ENCODE measurements around the gene TRIM14.
"Not testable (repeated sequence)": the region's sequence is repeated elsewhere in the genome, so short reads cannot be mapped to it uniquely, and the experiment has no call there.

TRIM14 gene

DNA sequence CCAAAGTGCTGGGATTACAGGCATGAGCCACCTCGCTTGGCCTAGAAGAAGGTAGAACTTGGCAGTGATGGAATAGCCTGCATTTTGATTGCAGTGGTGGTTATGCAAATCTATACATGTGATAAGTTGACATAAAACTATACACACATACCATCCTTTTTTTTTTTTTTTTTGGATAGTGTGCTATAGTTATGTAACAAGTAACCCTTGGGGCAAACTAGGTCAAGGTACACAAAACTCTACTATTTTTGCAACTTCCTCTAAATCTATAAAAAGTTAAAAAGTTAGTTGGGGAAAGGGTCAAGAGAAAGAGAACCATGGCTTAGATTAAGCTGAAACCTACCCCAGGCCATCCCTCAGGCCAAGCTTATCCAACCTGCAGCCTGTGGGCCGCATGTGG, 11.1 kb downstream of the TRIM14 start:
- no peak for DNase-seq

DNA sequence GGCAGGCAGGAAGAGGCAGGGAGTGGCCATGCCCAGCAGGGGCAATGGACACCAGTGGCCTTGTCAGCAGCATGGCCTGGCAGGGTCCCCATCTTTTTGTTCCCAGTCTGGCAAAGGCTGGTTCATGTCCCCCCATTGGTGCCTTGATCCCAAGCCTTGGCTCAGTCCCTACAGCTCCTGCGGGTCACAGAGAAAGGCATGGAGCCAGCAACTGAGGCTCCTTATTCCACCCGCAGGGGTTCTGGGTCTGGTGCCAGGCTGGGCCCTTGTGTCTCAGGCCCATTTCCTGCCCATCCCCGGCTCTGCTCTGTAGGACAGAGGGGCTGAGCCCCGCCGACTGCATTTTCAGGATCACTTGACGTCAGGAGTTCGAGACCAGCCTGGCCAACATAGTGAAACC, 14.0 kb downstream of the TRIM14 start:
- no peak for DNase-seq

DNA sequence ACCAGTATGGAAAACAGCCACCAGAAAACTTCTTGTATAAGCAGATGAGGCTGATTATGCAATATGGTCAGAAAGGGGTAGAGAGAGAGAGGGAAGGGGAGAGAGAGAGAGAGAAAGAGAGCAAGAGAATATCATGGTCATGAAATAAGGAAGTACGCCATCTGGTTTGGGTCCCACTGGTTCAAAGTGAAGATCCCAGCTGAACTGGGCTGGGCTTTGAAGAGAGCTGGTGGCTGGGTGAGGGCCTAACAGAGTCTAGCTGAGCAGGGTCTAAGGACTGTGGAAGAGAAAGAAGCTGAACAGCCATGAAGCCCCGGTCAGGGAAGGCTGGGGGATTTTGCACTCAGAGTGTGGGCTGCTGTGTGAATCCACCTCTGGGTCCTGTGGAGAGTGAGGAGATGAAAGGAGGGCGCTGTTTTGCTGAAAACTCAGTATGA, 14.6 kb downstream of the TRIM14 start:
- DNase-seq, result no peak

DNA sequence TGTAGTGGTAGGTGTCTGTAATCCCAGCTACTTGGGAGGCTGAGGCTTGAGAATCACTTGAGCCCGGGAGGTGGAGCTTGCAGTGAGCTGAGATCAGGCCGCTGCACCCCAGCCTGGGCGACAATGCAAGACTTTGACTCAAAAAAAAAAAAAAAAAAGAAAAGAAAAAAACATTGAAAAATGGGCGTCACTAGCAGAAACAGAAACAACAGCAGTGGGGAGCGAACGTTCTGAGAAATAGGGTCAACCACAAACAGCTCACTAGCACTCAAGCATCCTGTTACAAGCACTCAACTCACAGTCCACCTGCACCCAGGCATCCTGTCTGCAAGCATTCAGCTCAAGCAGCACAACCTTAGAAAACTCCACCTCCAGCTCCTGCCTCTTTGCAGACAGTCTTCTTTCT, 17.2 kb downstream of the TRIM14 start:
- DNase-seq, result no peak

DNA sequence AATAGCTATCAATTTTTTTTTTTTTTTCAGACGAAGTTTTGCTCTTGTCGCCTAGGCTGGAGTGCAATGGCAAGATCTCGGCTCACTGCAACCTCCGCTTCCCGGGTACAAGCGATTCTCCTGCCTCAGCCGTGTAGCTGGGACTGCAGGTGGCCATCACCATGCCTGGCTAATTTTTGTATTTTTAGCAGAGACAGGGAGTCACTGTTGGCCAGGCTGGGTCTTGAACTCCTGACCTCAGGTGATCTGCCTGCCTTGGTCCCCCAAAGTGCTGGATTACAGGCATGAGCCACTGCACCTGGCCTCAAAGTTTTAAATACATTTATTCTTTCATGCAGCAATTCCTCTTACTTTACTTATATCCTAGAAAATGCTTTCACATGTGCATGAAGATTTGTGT, 17.6 kb downstream of the TRIM14 start:
- no peak for DNase-seq

DNA sequence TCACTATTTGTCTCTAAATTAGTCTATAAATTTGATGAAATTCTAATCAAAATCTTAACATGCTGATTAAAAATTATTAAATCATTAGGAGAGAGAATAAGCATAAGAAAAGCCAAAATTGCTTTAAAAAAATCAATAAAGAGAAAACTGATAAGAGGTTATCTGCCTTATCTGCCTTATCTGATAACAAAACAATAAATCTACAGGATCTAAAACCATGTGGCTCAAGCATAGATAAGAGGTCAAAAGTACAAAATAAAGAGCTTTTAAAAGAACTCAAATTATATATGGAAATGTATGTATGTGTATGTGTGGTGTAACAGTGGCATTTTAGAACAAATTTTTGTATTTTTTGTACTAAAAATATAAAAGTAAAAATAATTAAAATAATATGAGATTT, 18.6 kb downstream of the TRIM14 start:
- DNase-seq, result no peak

DNA sequence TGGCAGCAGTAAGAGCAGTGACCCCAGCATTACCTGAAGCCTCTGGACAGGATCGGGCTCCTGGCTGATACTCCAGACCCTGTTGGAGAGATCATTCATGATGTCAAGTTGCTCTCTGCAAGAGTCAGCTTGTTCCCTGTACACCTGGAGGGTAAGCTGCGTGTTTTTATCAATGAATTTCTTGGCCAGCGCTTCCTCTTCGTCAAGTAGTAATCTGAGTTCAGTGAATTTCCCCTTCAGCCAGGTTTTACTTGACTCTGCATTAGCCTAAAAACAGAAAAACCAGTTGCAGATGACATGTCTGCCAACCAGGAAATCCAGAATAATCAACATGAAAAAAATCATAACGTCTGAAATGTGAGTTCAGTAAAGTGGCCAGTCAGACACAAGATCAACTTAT, 19.1 kb downstream of the TRIM14 start:
- DNase-seq, result no peak

DNA sequence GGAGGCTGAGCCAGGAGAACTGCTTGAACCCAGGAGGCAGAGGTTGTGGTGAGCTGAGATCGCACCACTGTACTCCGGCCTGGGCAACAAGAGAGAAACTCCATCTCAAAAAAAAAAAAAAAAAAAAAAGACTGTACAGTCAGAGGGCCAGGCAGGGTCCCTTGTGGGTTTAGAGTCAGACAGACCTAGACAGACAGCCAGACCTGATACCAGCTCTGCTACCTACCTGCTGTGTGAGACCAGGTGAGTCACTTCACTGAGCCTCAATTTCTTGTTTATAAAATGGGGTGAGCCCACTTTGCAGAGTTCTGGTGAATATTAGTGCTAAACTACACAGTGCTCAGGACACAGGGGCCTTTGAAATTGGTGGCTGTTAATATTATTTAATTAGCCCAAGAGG, 19.7 kb downstream of the TRIM14 start:
- no peak for DNase-seq

DNA sequence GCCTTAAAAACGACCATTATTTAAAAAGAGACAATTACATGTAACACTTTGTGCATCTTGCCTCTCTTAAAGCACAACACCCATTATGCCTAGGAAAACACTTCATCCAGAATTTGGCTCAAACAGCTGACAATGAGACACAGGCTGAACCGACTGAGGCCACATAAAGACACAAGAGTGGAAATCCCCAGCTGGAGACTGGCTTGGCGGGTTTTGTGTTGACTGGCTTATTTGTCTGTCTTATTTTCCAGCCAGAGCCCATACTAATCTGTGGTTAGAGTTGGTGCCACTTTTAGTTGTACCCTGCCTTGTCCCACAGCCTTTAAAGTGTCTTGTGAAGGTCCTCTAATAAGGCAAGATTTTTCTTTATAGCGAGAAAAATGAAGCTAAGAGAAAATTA, 21.2 kb downstream of the TRIM14 start:
- no peak for DNase-seq

DNA sequence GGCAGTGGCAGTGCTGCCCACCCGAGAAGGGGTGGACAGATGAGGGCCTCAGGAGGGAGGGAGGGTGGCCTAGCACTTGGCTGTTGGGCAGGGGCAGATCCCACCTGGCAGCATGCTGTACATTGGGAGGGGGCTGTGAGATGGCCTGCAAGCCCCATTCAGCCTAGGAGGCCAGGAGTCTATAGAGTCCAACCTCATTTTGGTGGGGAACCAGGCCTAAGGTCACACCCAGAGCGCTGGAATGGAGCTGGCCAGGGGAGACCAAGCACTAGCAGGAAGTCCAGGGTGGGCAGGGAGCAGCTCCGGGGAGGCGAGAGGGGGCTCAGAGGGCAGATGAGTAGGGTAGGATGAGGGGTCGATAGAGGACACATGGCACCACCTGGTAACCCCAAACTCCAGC, 22.9 kb downstream of the TRIM14 start:
- no peak for DNase-seq

DNA sequence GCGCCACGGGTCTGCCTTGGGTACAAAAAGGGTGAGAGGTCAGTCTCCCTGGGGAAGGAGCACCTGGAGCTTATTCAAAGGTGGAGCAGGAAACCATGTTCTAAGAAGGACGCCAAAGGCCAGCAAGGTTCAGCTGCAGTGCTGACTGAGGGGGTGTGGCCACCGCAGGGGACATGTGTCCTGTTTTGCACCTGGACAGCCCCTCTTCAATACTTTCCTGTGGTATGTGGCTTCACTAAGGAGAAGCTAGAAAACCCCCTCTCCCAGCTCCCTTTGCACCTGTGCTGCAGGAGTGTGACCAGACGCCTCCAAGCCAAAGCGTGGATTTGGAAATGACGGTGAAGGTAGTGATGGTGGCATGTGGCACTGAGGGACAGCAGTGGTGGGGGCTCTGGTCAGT, 23.6 kb downstream of the TRIM14 start:
- no peak for DNase-seq

DNA sequence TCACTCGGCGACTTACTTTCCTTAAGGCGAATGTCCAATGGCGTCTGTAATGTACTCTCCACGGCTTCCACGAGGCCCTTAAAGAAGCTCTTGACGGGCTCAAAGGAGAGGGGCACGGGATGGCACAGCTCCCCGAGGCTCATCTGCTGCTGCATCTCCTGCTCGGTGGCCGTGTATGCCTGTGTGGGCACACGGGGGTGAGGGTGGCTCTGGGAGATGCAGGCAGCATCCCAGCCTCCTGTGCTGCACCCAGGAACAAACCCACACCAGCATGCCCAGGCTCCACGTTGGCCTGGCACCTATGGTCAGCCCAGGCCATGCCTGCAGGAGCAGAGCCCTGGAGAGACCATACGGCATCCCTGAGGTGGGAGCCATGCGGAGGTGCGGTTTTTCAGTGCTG, 24.2 kb downstream of the TRIM14 start:
- no peak for DNase-seq

DNA sequence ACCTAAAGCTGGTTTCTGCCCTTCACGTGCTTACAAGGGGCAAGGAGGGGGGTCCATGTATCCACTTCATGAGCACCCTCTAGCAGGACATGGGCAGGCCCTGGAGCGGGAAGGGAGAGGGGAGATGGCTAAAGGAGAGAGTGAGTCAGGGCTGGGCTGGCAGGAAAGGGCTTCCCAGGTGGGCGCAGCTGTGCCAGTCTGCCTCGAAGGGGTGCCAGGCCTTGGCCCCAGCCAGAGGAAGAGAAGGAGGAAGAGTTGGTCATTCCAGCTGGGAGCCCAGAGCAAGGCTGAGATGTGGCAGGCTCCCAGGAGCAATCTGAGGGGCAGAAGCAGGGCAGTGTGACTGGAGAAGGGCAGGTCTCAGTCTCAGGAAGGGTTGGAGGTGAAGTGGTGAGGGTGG, 24.7 kb downstream of the TRIM14 start:
- DNase-seq, result no peak

DNA sequence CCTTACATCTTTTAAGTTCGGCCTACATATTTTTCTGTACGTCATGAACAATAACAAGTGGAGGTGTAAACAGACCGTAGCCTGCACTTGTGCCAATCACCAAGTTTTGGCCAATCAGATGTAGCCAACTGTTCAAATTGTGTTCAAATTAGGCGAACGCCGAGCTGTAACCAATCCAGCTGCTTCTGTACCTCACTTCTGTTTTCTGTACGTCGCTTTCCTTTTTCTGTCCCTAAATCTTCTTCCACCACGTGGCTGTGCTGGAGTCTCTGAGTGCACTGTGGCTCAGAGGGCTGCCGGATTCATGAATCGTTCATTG, 26.4 kb downstream of the TRIM14 start:
- no peak for DNase-seq

DNA sequence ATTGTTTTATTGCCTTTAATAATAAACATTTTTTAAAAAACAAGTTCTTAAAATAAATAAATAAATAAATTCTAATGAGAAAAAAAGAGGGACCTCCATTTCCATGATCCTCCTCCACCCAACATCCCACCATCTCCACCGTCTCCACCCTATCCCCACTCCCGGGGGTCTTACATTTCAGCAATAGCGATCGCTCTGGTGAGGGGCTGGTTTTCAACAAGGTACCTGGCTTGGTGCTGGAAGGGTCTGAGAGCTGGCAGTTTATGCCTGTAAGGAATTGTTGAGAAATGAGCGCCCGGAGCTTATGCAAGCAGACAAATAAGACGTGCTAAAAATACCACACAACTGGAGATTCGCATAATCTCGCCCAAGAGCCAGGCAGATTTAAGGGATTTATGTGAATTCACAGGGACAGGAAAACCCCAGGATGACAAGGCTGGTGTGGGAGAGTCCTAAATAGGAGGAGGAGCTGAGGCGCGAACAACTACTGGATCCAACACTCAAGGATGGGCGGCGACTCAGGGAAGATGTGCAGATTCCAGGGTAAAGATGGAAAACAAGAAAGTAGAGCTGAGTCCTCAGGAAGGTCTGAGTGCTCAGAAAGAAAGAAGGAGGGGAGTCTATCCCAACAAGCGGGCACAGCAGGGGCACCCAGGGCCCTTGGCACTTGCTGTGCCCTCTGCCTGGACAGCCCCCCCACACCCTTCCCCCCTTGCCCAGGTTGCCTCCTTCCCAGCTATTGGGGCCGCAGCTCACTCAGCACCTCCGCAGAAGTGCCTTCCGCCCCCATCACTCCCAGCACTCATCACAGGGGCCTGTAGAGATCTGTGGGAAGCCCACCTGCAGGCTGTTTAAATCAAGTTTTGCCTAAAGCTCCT, 27.0 kb downstream of the TRIM14 start:
- no peak for DNase-seq

DNA sequence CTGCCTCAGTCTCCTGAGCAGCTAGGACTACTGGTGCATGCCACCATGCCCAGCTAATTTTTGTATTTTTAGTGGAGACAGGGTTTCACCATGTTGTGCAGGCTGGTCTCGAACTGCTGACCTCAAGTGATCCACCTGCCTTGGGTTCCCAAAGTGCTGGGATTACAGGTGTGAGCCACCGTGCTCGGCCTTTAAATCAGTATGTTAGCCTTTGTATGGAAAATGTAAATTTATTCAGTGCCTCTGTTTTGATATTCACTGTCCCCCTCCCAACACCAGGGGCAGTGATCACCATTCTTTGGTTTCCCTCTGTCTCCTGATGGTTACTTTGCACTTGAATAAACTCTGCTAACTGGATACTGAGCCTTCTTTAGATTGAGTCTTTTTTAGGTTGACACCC, 28.3 kb downstream of the TRIM14 start:
- not testable (repeated sequence) for DNase-seq

DNA sequence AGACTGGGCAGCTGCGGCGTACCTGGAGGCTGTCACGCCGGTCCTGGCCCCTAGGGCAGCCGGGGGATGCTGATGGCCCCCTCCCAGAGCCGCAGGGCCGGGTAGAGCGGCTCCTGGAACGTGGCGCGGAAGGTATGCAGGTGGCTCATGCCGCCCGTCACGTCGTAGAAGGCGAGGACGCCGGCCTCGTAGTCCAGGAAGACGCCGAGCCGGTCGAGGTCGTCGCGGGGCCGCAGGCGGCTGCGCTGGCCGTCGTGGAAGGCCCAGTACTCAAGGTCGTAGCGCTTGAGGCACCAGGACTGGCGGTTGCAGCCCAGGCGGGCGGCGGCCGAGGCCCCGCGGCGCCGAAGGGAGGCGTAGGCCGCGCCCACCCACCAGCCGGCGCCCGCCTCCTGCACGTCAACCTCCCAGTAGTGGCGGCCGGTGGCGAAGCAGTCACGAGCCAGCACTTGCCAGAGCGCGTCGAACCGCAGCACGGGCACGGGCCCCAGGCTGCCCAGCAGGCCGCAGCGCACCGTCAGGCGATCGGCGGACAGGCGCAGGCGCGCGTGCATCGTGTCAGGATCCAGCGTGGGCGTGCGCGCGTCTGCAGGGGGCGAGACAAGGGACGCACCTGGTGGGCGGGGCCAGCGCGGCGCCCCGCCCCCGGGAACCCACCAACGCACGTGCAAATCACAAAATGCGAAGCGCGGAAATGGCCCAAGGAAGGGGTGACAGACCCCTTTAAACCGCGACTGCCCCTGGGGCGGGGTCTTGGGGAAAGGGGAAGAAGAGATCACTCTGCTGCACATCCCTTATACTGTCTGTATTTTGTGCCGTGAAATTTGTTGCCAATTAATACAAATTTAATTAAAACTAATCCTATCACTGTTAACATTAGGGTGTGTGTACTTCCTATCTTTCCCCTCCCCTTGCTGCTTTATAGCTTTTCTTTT, 31.3 kb downstream of the TRIM14 start:
- DNase-seq, result peak; percentile 73

DNA sequence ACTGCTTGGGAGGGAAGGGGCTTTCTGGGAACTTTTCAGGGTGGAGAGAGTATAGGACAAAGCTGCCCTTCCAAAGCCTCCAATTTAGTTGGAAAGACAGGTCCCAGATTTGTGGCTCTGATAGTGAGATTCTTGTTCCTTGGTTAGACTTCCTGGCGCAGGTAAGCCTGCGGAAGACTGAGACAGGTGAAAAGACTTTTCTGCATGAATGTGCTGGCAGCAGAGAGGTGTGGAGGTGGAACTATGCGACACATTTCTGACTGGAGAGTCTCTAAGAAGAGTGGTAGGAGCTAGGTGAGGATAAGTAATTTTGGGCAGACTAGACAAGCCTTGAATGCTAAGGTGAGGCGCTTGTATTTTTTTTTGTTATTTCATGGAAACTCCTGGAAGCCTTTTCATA, 32.6 kb downstream of the TRIM14 start:
- DNase-seq, result no peak

DNA sequence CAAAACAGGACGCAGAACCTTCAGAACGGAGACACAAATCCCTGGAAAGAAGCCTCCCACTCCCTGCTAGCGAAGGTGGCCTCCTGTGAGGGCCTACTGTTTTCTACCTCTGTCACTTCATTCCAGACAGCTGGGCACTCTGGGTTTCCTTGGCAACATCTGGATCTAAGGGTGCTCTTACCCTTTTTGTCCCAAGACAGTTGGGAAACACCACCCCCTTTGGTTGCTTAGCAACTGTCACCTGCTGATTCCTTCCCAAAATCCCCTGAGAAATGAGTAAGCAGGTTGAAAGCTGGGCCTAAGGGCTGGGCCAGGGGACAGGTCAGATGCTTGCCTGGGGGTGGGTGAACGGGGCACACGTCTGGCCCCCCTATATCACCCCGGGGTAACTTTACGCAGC, 33.1 kb downstream of the TRIM14 start:
- no peak for DNase-seq

DNA sequence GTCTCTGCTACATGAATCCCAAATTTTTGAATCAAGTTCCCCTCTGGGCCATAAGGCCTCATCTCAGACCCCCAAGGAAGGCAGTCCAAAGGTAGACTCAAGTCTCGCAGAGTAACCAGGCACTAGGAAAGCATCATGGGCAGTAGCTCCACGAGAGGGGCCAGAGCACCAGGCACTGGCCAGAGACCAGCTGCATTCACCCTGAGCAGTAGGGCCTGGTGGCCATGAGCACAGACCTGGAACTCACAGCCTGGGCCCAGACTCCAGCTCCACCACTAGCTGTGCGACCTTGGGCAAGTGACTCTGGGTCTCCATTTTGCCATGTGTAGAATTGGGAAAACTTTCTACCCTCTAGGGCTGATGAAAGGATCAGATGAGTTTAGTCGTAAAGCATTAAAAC, 34.0 kb downstream of the TRIM14 start:
- DNase-seq, result no peak

DNA sequence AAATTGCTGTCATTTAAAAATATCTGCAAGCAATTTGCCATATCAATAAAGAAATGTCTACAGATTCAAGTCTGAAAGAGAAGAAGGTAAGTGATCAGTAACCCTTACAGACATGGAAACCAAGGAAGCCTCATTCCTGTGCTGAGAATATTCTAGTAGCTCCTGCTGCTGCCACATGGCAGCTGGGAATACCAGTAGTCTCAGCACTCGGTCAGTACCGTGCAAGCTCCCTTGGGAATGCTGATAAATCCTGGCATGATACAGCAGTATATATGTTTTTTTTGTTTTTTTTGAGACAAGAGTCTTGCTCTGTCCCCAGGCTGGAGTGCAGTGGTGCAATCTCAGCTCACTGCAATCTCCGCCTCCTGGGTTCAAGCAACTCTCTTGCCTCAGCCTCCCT, 34.6 kb downstream of the TRIM14 start:
- DNase-seq, result no peak

DNA sequence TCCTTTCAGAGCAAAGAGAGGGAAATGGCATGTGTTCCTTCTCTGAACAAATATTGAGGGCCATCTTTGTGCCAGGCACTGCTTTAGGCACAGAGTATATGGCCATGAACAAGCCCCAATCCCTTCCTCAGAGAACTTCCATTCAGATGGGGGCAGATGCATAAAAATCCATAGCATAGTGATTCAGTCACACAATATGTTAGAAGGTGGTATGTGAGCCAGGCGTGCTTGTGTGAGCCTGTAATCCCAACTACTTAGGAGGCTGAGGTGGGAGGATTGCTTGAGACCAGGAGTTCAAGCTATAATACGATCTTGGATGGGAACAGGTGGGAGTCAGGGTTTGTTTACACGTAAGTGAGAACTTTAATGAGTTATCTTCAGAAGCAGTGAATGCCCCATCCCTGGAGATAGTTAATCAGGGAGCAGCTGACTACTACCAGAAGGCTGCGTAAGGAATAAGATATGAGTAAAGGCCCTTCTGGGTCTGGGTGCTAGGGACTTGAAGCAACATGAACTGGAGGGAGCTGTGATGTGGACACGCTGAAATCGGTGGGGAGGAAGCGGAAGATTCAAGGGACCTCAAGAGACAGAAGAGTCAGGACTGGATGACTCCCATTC, 35.3 kb downstream of the TRIM14 start:
- no peak for DNase-seq

DNA sequence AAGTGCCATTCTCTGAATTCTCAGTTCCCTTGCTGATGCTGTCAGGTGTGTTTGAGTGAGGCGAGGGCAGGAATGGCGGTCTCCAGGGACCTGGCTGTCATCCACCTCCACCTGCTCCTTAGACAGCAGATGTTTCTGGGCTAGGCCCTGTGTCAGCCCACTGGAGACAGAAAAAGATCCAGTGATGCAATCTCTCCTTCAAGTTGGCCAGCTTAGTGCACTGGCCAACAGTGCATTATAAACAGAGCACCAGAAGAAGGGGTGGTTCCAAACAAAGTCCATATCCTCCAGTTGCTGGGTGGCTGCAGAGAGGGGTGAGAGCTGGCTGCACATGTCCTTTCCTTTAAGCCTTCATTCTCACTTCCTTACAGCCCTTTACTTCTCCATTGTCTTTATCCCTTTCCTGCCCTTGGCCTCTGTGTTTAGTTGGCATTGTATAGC, 35.9 kb downstream of the TRIM14 start:
- no peak for DNase-seq
